Cardiac fibroblast (primary cell): ENCODE results near the gene WNK1.
A peak's percentile ranks its signal among the peaks of the same experiment; 100 is the strongest.
"Not testable (repeated sequence)": the region's sequence is repeated elsewhere in the genome, so short reads cannot be mapped to it uniquely, and the experiment has no call there.

Experiments
- DNase-seq, 2 donors: peaks; one replicate each; pipeline versions ENCODE4 v3.0.0 to v3.0.0-alpha.2; 2010; ENCODE audit warnings: low read depth in 2 of 2
- H3K4me3 ChIP-seq, 2 donors: replicated peaks in 1 of 2; 1 replicate in 1 of 2; 2 replicates in 1 of 2; pipeline ENCODE4 v1.5.1; 2011; ENCODE audit warnings: low read depth in 2 of 2, low read length in 2 of 2, mild to moderate bottlenecking in 2 of 2, moderate library complexity in 1 of 2
- CTCF ChIP-seq: IDR thresholded peaks from one replicate; pipeline ENCODE4 v1.5.1; 2011; ENCODE audit warnings: low read depth, mild to moderate bottlenecking, low read length, inconsistent platforms

The WNK1 gene

GRCh38 chr12:805022-805632, 52.7 kb downstream of the WNK1 start:
- H3K4me3 ChIP-seq = no peak overlapping the region
- DNase-seq = no peak
- no peak for TF ChIP-seq CTCF

GRCh38 chr12:806200-806791, 53.9 kb downstream of the WNK1 start:
- DNase-seq = peak in 1 of 2 donors; percentile 86
- no peak overlapping the region for H3K4me3 ChIP-seq
- no peak for TF ChIP-seq CTCF

GRCh38 chr12:807041-807735, 54.8 kb downstream of the WNK1 start:
- no peak for TF ChIP-seq CTCF
- no peak for DNase-seq
- H3K4me3 ChIP-seq = no peak overlapping the region

GRCh38 chr12:810116-810515, 57.7 kb downstream of the WNK1 start:
- no peak for DNase-seq
- H3K4me3 ChIP-seq = no peak overlapping the region
- TF ChIP-seq CTCF = no peak

GRCh38 chr12:810671-811415, 58.5 kb downstream of the WNK1 start:
- DNase-seq = peak in 1 of 2 donors; percentile 32
- H3K4me3 ChIP-seq = no peak overlapping the region
- no peak for TF ChIP-seq CTCF

GRCh38 chr12:812950-813349, 60.6 kb downstream of the WNK1 start:
- no peak for DNase-seq
- TF ChIP-seq CTCF = no peak
- no peak overlapping the region for H3K4me3 ChIP-seq

- not testable (repeated sequence) for H3K4me3 ChIP-seq, DNase-seq
These were observed 65.1 kb downstream of the WNK1 start for GRCh38 chr12:817456-817855.
